DND-41 (cell line): ENCODE measurements around the gene TTC13.

Source experiments
- EZH2 ChIP-seq: IDR thresholded peaks from 3 replicates; pipeline ENCODE4 v1.6.1; 2012; ENCODE audit warnings: borderline replicate concordance, low read depth, mild to moderate bottlenecking, moderate library complexity, low read length, inconsistent platforms; ENCODE audit not compliant: severe bottlenecking
- TF ChIP-seq, protein P1 (sequence below): IDR thresholded peaks from 2 replicates; pipeline ENCODE4 v1.5.1; 2012; ENCODE audit warnings: borderline replicate concordance, low read length, moderate library complexity, mild to moderate bottlenecking; ENCODE audit not compliant: poor library complexity, severe bottlenecking; ENCODE audit errors: extremely low read depth

DNA sequence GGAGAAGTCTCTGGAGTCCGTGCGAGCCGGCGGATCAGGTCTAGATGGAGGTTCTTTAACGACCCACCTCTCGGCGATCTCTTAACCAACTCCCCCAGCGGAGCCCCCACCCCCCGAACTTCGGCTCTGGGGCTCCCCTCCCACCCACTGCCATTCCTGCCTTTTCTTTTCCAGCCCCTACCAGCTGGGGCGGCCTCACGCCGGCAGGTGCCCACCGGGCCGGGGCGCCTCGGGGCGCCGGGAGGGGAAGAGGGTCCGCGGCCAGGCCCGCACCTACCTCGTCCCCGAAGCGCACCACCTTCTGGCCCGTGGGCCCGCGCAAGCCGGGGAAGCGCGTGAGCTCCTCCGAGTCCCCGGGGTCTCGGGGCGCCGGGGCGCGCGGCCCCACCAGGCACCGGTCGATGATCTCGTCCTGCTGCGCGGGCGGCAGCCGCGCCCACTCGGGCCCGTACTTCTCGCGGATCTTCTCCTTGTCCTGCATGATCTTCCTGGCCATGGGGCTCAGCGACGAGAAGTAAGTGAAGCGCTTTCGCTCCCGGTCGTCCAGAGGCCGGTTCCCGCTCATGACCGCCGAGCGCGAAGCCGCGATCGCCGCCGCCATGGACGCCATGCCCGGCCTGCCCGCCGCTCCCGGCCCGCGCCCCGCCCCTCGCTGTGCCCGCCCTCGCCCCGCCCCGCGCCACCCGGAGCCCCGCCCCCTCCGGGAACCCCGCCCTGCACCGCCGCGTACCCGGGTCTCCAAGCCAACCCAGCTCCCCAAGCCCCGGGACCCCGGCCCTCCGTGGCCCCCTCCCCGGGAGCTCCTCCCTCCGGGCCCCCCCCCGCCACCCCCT lies 110.5 kb downstream of the TTC13 start, which contains the start of gene C1orf198:
- TF ChIP-seq, protein P1, sequence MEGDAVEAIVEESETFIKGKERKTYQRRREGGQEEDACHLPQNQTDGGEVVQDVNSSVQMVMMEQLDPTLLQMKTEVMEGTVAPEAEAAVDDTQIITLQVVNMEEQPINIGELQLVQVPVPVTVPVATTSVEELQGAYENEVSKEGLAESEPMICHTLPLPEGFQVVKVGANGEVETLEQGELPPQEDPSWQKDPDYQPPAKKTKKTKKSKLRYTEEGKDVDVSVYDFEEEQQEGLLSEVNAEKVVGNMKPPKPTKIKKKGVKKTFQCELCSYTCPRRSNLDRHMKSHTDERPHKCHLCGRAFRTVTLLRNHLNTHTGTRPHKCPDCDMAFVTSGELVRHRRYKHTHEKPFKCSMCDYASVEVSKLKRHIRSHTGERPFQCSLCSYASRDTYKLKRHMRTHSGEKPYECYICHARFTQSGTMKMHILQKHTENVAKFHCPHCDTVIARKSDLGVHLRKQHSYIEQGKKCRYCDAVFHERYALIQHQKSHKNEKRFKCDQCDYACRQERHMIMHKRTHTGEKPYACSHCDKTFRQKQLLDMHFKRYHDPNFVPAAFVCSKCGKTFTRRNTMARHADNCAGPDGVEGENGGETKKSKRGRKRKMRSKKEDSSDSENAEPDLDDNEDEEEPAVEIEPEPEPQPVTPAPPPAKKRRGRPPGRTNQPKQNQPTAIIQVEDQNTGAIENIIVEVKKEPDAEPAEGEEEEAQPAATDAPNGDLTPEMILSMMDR, result no peak
- no peak for TF ChIP-seq EZH2
